ENCODE data around the gene TSPAN17.

TSPAN17 gene

DNA sequence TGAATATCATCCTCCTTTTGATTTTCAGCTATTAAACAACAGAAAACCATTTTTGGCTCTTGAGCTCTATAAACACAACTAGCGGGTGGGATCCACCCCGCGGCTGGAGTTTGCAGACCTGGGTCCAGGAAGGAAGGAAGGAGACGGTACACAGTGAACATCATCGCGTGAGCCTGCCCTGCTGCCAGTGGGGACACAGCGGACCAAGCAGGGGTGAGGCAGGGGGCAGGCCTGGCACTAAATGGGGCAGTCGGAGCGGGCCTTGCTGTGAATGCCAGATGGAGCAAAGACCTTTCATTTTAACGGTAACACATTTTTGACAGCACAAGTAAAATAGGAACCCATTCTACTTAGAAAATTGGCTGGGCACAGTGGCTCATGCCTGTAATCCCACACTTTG lies 14.4 kb downstream of the TSPAN17 start:
- no peak for DNase-seq

DNA sequence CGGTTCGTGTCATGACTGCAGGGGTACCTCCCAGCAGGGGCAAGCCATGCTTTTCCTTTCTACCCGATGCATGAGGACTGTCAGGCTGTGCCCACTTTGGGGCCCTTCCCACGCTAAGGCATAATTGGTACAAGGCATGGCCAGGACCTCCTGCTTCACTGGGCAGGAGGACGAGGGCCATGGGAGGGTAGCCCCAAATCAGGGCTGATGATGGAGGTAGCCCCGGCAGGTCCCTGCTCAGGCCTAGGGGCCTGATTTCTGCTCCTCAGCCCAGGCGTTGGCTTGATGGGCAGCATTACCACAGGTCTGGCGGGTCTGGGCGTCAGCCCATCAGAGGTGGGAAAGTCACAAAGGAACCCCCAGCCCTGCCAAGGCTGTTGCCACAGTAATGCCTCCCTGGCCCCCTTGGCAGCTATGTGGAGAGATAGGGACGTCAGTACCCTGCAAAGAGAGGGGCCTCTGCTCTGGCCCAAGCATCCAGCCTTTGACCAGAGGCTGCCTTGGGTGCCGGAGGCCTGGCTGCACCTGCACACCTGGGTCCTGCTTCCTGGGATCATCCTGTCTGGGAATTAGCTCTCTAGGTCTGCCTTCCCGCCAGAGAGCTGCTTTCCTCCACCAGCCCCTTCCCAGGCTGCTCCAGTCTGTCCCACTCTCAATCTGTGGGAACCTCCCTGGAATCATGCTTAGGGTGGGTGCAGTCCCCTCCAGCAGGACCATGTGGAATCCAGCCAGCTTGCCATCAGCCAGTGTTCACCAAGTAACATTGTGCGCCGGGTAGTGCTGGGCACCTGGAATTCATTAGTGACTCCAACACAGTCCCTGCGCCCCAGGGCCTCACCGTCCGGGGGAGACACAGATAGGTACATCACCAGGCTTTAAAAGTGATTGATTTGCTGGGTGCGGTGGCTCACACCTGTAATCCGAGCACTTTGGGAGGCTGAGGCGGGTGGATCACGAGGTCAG lies 15.4 kb downstream of the TSPAN17 start:
- no peak for DNase-seq

DNA sequence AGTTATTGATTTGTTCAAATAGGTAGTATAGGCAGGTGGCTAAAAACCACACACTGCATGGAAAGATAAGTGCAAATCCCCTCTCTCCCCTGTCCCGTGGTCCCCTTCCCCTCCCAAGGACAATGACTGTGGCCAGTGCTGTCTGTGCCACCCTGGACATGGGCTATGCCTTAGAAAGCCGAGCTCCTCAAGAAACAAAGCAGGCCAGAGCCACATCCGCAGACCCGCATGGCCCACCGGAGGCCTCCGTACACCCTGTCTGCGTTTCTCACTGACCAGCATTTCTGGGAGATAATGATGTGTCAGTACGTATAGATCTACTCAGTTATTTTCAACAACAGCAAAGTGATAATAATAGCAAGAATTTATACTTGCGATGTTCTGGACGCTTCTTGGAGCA lies 16.3 kb downstream of the TSPAN17 start:
- no peak for DNase-seq

DNA sequence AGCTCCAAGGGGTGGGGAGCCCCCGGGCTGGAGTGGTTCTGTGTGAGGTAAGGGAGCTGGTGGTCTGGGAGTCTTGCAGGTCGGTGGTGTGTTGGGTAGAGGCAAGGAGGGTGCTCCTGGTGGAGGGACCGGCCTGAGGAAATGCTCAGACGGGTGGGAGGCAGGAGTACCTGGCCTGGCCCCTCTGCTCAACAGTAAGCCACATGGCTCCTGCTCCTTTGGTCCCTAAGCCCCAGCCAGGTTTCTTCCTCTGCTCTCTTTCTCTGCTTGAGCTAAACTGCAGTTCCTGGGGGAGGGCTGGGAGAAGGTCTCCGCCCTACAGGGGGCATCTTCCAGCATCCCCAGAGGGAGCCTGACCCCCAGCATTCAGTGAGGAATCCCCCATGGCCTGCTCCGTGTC lies 17.2 kb downstream of the TSPAN17 start:
- DNase-seq, result no peak

DNA sequence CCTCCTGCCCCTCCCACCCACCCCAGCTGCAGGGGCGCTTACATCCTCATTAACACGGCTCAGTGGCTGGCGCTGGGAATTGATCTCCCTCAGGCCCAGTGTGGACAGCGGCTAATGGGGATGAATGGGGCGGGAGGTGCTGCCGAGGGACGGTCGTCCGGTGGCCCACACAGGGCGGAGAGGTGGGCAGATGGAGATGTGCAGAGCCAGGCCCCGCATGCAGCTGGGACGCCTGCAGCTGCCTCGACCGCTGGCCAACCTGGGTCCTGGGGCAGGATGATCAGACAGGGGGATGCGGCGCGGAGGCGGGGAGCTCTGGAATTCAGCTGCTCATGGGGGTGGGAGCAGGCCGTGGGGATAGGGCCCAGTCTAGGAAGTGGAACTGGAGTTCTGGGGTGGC lies 17.6 kb downstream of the TSPAN17 start:
- no peak for DNase-seq

DNA sequence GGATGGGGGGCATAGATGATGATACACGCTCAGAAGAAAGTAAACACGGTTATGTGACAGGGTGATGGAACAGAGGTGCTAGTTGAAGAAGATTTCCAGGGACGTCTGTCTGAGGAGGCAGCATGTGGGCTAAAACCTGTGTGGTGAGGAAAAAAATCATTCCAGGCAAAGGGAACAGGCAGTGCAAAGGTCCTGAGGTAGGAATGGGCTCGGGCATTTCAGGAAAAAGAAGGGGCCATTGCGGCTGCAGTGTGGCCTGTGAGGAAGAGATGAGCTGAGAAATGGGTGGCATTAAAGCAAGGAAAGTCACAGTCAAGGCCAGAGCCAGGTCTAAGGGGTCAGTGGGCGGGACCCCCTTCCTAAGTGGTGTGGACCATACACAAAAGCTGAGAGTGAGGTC lies 18.2 kb downstream of the TSPAN17 start:
- DNase-seq, result no peak

DNA sequence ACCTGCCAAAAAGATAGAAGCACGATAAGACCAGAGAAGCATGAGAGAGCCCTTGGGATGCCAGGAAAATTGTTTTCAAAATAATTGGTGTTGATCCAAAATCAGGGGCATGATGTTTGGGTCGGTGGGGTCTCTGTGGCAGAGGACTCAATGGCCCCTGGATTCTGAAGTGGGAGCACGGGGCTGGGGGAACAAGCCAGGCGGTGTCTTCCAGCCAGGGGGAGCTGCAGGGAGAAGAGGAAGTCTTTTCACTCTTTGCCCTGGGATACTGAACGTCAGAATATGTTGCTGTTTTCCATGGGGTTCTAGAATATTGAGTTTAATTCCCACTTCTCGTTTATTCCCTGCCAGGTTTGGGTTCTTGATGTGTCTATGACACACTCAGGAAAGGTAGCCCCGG lies 20.4 kb downstream of the TSPAN17 start:
- DNase-seq, result no peak

DNA sequence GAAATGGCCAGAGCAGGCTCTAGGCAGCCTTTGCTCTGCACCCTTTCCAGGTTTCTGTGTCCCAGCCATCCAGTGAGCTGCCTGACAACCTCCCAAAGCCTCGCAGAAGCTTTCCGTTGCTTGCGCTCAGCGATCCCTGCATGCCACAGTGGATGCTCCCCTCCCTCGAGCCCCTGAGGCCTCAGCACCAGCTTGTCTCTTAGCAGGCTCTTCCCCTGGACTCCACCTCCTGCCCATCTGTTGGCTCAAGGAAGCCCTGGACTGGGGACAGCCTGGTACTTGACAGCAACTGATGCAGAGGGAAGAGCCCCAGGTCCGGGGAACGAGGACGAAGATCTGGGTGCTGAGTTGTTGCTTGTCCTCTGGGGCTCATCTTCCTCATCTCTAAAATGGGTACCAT lies 23.2 kb downstream of the TSPAN17 start:
- DNase-seq, result no peak

DNA sequence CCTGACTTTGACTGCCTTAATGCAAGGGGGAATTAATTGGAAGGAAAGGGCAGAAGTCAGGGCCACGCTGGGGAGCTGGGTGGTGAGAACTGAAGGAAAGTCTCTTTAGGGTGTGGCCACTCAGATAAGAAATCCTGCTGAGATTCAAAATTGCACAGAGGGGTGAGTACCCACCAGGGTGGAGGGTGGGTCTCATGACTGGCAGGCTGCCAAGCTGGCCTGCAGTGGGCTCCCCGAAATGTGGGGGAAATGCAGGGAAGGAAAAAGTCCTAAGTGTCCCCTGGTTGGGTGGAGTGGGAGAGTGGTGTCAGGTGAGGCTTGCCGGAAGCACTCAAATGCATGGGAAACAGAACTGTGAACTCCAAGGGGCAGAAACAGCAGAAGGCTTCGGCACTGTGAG lies 24.1 kb downstream of the TSPAN17 start:
- DNase-seq, result no peak

DNA sequence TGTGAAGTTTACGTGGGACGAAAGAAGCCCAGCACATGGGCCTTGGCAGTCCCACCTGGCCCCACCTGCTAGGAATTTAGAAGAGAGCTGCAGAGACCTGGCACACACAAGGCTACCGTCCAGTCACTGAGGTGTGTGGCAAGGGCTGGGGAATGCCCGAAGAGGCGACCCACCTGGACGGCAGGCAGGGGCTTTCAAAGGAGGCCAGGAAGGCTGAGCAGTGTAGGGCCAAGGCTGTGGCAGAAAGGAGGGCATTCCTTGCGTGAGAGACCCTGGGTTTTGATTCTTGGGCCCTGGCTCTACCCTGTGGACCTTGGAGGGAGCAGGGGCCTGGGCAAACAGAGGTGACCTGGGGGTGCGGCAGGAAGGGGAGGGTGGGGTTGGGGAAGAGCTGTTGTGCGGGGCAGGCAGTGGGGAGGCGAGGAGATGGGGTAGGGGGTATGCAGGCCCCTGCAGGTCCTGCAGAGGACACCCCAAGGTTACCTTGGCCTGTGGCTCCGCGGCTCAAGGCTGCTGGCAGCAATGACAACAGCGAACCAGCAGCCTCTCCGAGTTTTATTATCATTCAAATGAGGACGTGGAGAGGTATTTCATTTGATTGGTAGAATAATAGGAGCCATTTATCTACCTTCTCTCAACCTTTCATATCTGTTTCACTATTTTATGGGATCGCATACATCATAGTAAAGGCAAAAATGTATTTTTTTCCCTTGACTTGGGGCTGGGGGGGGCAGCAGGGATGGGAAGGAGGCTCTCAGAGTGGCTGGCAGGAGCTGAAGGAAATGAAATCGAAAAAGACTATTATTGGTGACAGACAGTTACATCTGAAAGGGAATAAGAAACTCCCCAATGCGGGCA lies 24.8 kb downstream of the TSPAN17 start:
- no peak for DNase-seq

DNA sequence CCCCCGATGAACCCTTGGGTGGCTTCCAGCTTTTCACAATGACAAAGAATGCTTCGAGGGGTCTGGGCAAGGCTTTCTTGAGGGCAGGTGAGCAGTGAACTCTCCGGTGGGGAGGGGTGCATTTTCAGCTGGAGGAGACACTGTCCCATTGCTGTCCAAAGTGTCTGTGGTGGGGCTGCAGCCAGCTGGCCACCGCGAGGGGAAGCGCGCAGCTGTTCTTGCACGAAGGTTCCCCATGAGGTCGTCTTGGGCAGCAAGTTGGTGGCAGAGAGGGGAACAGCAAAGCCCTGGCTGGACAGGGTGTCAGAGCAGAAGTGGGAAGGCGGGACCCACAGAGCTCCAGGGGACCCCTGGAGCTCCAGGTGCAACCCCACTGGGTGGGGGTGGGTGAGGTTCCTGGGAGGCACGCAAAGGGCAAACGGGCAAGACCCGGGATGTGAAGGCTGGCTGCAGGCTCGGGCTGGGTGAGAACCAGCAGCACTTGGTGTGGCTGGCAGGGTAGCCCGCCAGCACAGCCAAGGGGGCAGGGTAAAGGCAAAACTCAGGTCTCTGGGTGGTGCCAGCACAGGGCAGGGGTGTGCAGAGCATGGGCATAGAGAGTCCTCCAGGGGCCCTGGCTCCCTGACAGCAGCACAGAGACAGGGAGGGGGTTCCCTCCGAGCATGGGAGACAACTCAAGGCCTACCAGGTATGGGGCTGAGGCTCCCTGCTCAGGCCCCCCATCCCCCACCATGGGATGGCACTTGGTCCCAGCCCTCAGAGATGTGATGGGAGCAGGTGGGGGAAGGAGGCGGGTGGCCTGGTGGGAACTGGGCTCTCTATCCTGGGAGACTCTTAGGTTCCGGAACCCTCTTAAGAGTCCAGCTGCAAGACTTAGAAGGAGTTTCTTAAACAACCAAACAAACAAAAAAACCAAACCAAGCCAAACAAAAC lies 26.6 kb downstream of the TSPAN17 start:
- no peak for DNase-seq

DNA sequence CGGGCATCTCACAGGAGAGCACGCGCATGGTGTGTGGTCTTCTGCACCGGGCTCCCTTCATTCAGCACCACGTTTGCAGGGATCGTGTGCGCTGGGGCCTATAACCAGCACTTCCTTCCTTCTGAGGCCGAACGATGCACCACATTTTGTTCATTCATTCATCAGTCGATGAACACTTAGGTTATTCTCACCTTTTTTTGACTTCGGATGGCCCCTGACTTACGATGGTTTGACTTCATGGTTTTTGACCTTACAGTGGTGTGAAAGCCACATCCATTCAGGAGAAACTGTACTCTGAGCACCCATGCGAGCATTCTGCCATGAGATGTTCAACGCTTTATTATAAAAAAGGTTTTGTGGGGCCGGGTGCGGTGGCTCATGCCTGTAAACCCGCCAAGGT lies 27.5 kb downstream of the TSPAN17 start:
- no peak for DNase-seq

DNA sequence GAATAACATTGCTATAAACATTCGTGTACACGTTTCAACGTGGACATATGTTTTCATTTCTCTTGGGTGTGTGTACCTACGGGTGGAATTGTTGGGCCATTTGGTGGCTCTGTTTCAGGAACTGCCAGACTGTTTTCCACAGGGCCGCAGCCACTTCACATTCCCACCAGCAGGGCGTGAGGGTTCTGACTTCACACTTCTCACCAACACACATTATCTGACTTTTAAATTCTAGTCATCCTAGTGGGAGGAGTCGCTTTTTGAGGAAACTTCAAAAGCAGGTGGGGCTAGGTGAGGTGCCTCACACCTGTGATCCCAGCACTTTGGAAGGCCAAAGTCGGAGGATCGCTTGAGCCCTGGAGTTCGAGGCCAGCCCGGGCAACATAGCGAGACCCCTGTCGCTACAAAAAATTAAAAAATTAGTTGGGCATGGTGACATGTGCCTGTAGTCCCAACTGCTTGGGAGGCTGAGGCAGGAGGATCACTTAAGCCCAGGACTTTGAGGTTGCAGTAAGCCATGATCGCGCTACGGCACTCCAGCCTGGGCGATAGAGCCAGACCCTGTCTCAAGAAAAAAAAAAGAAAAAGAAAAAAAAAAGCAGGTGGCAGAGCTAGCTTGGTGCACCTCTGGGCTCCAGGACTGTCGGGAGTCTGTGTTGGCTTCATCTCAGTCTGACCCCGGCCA lies 28.5 kb downstream of the TSPAN17 start:
- no peak for DNase-seq

DNA sequence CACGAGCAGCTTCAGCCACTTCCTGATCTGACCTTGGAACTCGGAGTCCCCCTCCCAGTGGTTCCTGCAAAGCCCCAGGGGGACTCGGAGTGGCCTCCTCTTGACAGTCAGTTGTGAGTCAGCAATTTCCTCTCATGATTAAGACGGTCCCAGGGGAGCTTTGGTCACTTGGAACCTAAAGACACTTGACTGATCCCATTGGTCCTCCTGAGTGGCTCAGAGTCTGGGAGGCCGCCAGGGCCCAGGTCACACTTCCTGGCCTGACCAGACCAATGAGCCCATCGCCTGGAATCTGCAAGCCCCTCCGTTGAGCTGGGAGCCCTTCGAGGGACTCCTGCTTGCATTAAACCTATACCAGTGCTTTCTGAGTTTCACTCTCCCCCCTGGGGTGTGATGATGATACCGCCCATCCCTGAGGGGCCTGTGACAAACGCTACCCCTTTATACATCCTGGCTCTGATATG lies 29.1 kb downstream of the TSPAN17 start:
- no peak for DNase-seq

DNA sequence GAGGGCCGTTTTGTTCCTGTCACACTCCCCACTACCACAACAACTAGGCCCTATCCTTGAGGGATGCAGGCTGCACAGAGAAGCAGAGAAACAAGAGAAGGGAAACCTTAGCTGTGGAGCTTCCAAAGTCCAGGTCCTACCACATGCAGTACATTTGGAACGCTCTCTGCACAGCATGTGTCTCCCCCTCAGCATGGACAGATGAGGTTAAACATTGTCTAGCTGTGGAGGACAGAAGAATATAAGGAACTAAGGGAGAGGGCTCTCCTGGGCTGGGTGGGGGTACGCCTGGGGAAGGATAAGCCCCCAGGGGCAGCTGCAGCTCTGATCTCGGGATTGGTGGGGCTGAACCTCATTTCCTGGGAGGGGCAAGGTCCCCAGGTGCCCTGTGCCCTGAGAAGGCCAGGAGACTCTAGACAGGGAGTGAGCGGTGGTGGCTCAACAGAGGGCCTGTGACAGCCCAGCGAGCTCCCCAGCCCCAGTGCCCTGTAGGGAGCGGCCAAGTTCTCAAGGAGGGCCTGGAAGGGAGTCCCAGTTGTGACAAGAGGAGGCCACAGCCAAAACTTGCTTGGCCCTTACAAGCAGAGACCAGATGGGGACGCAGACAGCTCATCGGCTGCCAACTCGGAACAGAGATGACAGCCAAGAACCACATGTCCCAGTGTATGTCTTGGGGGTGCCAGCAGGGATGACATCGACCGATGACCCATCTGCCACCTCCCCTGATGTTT lies 30.1 kb downstream of the TSPAN17 start:
- no peak for DNase-seq

DNA sequence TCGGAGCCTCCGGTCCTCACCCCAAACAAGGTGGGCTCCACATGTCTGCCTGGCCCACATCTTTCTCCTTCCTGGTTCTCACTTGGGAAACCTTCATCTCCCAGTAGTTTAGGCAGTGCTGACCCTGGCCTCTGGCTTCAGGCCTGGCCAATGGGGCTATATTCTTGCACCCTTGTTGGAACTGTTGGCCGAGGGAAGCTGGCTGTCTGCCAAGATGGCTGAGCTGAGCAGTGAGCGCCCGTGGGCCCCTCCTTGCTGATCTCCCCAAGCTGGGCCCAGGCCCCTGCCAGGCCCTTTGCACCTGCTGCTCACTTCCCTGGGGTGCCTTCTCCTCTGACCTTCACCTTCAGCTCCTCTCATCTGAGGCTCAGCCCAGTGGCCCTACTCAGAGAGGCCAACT lies 31.3 kb downstream of the TSPAN17 start:
- DNase-seq, result no peak

DNA sequence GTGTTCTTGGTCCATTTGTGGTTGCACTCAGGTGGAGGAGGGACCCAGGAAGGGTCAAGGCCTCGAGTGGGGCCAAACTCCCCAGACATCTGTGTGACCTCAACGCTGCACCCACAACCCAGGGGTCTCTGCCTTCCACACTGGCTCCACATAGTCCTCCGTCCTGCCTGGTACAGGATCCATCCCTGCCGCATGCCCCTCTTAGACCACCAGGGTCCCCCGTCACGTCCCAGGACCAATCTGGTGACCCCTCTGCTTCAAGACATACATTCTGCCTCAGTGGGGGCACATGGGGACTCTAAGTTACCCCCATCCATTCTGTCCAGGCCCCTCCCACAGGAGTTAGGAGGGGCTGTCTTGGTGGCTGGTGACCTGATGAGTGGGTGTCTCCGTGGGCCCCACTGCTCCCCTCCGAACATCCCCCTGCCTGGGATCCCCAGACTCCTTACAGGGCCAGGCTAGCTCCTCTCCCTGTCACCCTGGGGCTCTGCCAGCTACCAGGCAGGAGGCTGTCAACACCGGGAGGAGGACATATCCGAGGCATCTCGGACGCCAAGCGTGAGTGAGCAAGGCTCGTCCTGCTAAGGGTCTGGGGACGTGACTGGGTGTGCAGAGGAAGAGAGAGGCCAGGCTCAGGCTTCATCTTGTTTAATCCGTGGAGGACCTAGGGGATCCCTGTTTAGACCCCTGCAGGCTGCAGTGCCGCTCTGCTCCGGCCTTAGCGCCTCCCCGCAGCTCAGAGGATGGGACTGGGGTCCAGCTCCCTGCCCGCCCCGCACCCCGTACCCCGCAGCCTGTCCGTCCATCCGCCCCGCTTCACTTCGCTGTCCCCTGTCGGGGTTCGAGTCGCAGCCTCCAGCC lies 32.3 kb downstream of the TSPAN17 start:
- DNase-seq, result no peak

DNA sequence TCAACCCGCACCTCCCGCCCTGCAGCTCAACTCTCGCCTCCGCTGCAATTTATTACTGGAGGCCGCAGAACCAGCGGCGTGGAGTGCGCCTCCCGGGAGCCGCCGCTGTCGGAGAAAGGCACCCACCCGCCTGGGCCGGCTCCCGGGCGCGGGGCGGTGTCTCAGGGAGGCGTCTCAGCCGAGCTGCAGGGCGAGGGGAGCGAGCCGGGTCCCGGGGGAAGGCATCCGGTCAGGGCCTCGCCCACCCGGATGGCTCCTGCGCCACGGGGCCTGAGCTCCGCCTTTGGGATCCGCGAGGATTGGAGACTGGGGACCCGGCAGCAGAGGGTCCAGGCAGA lies 32.9 kb downstream of the TSPAN17 start:
- DNase-seq, result no peak

DNA sequence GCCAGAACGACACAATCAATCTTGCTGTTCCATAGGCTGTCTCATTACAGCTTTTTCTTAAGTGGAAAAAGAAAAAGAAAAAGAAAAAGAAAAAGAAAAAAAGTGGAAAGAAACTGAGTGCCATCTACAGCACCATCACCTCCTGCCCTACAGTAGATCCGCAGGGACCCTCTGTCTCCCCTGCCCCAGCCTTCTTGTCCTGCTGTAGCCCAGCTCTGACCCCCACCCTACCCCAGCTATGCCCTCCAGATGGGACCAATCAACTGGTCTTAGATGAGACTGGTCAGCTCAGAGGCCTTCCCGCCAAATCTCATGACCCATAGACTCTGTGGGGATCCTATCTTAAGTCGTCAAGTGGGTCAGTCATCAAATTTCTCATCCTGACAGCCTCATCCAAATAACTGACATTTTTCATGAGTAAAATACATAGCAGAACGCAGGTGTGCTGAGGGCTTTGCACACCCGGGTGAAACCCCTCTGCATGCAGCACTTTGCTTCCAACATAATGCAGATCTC lies 34.8 kb downstream of the TSPAN17 start:
- DNase-seq, result no peak

DNA sequence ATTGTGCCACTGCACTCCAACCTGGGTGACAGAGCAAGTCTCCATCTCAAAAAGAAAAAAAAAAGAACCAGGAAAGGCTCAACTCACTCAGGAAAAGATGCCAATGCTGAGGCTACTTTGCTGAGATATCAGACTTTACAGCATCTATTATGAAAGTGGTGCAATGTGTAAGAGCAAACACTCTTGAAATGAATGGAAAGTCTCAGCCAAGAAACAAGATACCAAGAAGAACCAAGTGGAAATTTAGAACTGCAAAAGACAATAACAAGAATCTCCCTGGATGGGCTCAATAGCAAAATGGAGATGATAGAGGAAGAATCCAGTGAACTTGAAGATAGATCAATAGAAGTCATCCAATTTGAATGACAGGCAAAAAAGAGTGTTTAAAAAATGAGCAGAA lies 37.7 kb downstream of the TSPAN17 start:
- no peak for DNase-seq

All from NCI-H345 (cell line).